Fibroblast of lung (primary cell): Measurements from ENCODE around the gene VPS4B. TPM values are rescaled to one million over a fixed set of nuclear protein-coding genes. Genes with fewer than 3 reads are reported as not detected.

Experiments
- DNase-seq, 2 donors: peaks; one replicate each; pipeline versions ENCODE4 v3.0.0 to v3.0.0-alpha.2; 2010; ENCODE audit warnings: low read depth in 2 of 2
- H2AFZ ChIP-seq: 2 replicates; pipeline ENCODE4 v1.5.1; 2012; ENCODE audit warnings: low read length, control low read depth, inconsistent platforms
- H3K27ac ChIP-seq: 2 replicates; pipeline ENCODE4 v1.5.1; 2011; ENCODE audit warnings: low read length, control low read depth; ENCODE audit not compliant: insufficient read depth
- H3K27me3 ChIP-seq: 2 replicates; pipeline ENCODE4 v1.5.1; 2011; ENCODE audit warnings: mild to moderate bottlenecking, low read length; ENCODE audit not compliant: control insufficient read depth, insufficient read depth
- H3K36me3 ChIP-seq: 2 replicates; pipeline ENCODE4 v1.5.1; 2011; ENCODE audit warnings: low read length; ENCODE audit not compliant: control insufficient read depth, insufficient read depth
- H3K4me1 ChIP-seq: 2 replicates; pipeline ENCODE4 v1.5.1; 2011; ENCODE audit warnings: low read length; ENCODE audit not compliant: control insufficient read depth, insufficient read depth; ENCODE audit errors: extremely low read depth
- H3K4me2 ChIP-seq: 2 replicates; pipeline ENCODE4 v1.5.1; 2011; ENCODE audit warnings: low read length, control low read depth; ENCODE audit not compliant: insufficient read depth; ENCODE audit errors: extremely low read depth
- H3K4me3 ChIP-seq, 4 experiments: fragments of 200-600 bp in 1 of 4; sonication (generic) in 1 of 4; replicated peaks in 1 of 4; 2 replicates each; pipeline ENCODE4 v1.5.1; 2011 to 2016; ENCODE audit warnings: low read length in 4 of 4, low read depth in 3 of 4, mild to moderate bottlenecking in 3 of 4, control low read depth in 2 of 4, inconsistent platforms in 1 of 4, mixed read lengths in 1 of 4; ENCODE audit not compliant: insufficient read depth in 1 of 4; ENCODE audit errors: control extremely low read depth in 1 of 4
- H3K79me2 ChIP-seq: 2 replicates; pipeline ENCODE4 v1.5.1; 2012; ENCODE audit warnings: mild to moderate bottlenecking, low read length, inconsistent platforms; ENCODE audit not compliant: control insufficient read depth, insufficient read depth
- H3K9ac ChIP-seq: 2 replicates; pipeline ENCODE4 v1.5.1; 2011; ENCODE audit warnings: mild to moderate bottlenecking, low read length, control low read depth; ENCODE audit not compliant: insufficient read depth
- H3K9me3 ChIP-seq: 2 replicates; pipeline ENCODE4 v1.5.1; 2012; ENCODE audit warnings: low read depth, low read length; ENCODE audit not compliant: control insufficient read depth, insufficient read depth
- H4K20me1 ChIP-seq: 2 replicates; pipeline ENCODE4 v1.5.1; 2011; ENCODE audit warnings: low read length; ENCODE audit not compliant: control insufficient read depth, insufficient read depth; ENCODE audit errors: extremely low read depth
- EZH2 ChIP-seq: IDR thresholded peaks from 2 replicates; pipeline ENCODE4 v1.5.1; 2012; ENCODE audit warnings: low read length, control low read depth, mild to moderate bottlenecking; ENCODE audit errors: missing control alignments
- polyA plus RNA-seq, 2 donors: library from polyadenylated mRNA; depleted of rRNA in 1 of 2; stranded (reverse) in 1 of 2; unstranded in 1 of 2; fragments of >200 nt; gene quantifications; 2 replicates each; pipeline ENCODE4 v1.2.1, GENCODE V29; 2011 to 2012; ENCODE audit warnings: missing spikeins in 1 of 2
- total RNA-seq: library from RNA; depleted of rRNA; stranded (reverse); fragments of >200 nt; gene quantifications from 2 replicates; pipeline ENCODE4 v1.2.1, GENCODE V29; 2014
- TF ChIP-seq, protein P1 (sequence below), 2 donors: IDR thresholded peaks in 1 of 2; conservative IDR thresholded peaks in 1 of 2; 1 replicate in 1 of 2; 2 replicates in 1 of 2; pipeline ENCODE4 v1.5.1; 2011 to 2012; ENCODE audit warnings: low read length in 2 of 2, control low read depth in 1 of 2, inconsistent platforms in 1 of 2, low read depth in 1 of 2, mild to moderate bottlenecking in 1 of 2

VPS4B gene
- total and polyA plus RNA-seq, 2 donors (not counting 1 experiment from before 2014, with no cell fraction given): 38.0 to 52.0 TPM

DNA sequence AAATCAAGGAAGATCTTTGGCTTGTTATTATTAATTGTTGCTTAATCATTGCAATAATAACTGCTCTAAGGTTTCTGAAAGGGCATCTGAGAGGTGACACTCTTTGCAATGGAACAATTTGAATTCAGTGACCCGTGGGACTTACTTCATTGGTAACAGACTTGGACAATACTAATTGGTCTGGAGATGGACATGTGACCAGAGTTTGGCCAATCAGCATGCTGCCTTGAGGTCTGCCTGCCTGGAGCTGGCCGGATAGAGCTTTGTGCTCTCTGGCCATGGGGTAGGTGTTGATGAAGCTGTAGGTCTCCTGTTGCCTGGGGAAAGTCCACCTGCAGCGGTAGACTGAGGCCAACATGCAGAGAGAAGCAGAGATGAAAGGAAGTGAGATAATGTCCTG, 24.0 kb upstream of the VPS4B start:
- Histone ChIP-seq H2AFZ (no peak overlapping the region), H3K36me3 (no peaks in the 10 kb centered on the region), H4K20me1 (no peaks in the 10 kb centered on the region), H3K9me3 (no peaks in the 10 kb centered on the region), H3K4me3 (no peak overlapping the region), H3K9ac (no peak overlapping the region), H3K27me3 (no peaks in the 10 kb centered on the region), H3K4me2 (no peak overlapping the region), H3K4me1 (peaks cover 4% of the 10 kb centered on the region), H3K27ac (no peak overlapping the region), H3K79me2 (no peaks in the 10 kb centered on the region)
- no peak for DNase-seq
- TF ChIP-seq EZH2: no peak
- TF ChIP-seq, protein P1, sequence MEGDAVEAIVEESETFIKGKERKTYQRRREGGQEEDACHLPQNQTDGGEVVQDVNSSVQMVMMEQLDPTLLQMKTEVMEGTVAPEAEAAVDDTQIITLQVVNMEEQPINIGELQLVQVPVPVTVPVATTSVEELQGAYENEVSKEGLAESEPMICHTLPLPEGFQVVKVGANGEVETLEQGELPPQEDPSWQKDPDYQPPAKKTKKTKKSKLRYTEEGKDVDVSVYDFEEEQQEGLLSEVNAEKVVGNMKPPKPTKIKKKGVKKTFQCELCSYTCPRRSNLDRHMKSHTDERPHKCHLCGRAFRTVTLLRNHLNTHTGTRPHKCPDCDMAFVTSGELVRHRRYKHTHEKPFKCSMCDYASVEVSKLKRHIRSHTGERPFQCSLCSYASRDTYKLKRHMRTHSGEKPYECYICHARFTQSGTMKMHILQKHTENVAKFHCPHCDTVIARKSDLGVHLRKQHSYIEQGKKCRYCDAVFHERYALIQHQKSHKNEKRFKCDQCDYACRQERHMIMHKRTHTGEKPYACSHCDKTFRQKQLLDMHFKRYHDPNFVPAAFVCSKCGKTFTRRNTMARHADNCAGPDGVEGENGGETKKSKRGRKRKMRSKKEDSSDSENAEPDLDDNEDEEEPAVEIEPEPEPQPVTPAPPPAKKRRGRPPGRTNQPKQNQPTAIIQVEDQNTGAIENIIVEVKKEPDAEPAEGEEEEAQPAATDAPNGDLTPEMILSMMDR (conservative IDR thresholded peaks at IDR 0.05 in 1 of 2, IDR thresholded peaks at IDR 0.05 in 1 of 2; ENCODE audit: low read depth in 1 of 2, low read length in 2 of 2): no peak

DNA sequence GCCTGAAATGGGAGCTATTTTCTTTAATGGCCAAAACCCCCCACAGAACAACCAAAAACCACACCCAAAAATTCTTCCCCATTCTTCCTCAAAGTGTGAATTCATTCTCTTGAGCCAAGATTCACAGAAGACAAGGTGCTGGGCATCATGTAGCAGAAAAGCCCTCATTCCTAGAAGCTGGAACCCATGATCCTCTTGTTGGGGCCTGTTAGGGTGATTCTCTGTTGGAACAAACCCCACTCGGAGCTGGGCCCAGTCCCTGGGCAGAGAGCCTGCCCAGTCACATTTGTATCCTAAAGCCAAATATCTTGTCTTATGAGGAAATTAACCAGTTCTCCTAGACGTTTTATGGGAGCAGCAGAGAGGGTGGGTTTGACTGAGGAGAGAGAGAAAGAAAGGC, 22.8 kb upstream of the VPS4B start:
- TF ChIP-seq, protein P1 (conservative IDR thresholded peaks at IDR 0.05 in 1 of 2, IDR thresholded peaks at IDR 0.05 in 1 of 2; ENCODE audit: low read depth in 1 of 2, low read length in 2 of 2): no peak
- no peak for TF ChIP-seq EZH2
- Histone ChIP-seq H3K4me3 (no peak overlapping the region), H3K79me2 (no peaks in the 10 kb centered on the region), H3K27me3 (no peaks in the 10 kb centered on the region), H2AFZ (no peak overlapping the region), H3K36me3 (no peaks in the 10 kb centered on the region), H3K9me3 (no peaks in the 10 kb centered on the region), H3K9ac (no peak overlapping the region), H3K4me2 (no peak overlapping the region), H3K27ac (no peak overlapping the region), H4K20me1 (no peaks in the 10 kb centered on the region), H3K4me1 (peaks cover 4% of the 10 kb centered on the region)
- DNase-seq: no peak

DNA sequence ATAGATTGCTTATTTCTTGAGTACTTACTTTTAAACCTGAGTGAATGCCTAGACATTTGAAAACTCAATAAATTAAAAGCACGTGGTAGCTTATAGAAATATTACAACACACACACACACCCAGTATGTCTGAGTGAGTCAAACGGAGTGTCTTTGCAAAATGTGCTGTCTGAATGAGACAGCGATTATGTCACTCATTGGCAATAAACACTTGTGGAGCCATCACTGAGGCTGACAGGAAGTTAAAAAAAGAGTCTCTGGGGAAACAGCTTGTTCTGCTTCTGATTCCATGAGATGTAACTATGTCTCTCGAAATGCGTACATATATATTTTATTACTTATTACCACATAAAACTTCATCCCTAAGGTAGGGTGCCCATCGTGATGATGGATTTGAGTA, 22.3 kb upstream of the VPS4B start:
- Histone ChIP-seq H3K9me3 (no peaks in the 10 kb centered on the region), H3K9ac (no peak overlapping the region), H3K79me2 (no peaks in the 10 kb centered on the region), H3K36me3 (no peaks in the 10 kb centered on the region), H3K27me3 (no peaks in the 10 kb centered on the region), H3K4me3 (no peak overlapping the region), H2AFZ (no peak overlapping the region), H4K20me1 (no peaks in the 10 kb centered on the region), H3K4me1 (peaks cover 4% of the 10 kb centered on the region), H3K27ac (no peak overlapping the region), H3K4me2 (no peak overlapping the region)
- no peak for TF ChIP-seq EZH2
- TF ChIP-seq, protein P1 (conservative IDR thresholded peaks at IDR 0.05 in 1 of 2, IDR thresholded peaks at IDR 0.05 in 1 of 2; ENCODE audit: low read depth in 1 of 2, low read length in 2 of 2): no peak
- DNase-seq: peak; percentile 32 to 77
